ENCODE measurements around the gene DLGAP4. TPM values are rescaled to one million over a fixed set of nuclear protein-coding genes. Genes with fewer than 3 reads are reported as not detected.

Gene DLGAP4
- total and polyA plus RNA-seq, 2 of the 8 experiments (the other 6 are each of a cell fraction or from before 2014, with no cell fraction given): 41.2 to 57.2 TPM

- TF ChIP-seq CBX5 (IDR thresholded peaks at IDR 0.05; ENCODE audit: low read depth, low read length): no peak
Observed at GRCh38 chr20:36421641-36422040, 115.5 kb downstream of the DLGAP4 start (continued).

All from H1 (cell line).